NCI-H2227 (cell line): ENCODE measurements around the gene MRPL23.

Source experiments
- DNase-seq: peaks from one replicate; lab custom pipeline; 2025; ENCODE audit not compliant: unreplicated experiment; lab: John Stamatoyannopoulos, UW

Gene MRPL23

GRCh38 chr11:1952806-1953482, 5.8 kb downstream of the MRPL23 start:
- DNase-seq = no peak

DNA sequence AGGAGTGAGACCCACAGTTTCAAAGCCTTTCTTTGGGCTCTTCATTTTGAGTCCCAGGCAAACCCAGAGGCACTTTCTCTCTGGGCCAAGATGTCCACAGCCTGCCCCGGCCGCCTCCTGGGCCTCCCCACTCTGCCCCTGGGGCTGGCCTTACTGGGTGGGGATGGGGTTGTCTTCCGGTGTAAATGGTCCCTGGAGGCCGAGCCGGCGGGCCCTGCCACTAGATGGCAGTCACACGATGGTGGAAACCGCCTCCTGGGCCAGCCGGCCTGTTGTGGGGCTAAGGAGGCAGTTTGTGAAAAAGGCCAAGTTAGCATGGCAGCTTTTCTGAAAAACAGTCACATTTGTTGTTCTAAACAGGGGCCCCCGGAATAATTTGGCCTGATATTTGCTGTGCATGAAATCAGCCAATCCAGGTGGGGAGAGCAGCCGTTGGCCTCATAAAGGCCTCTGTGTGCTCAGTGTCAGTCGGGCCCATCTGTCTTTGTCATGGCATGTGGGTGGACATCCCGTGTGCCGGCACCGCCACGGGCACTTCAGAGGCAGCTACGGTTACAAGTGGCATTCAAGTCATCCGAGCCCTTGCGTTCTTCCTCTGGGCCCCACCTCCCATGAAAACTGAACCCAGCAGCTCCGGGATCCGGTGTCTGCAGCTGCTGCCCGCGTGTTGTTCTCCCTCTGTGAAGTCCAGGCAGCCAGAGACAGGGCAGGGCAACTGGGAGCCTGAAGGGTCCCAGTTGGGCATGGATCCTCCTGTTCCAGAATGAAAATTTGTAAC, 6.5 kb downstream of the MRPL23 start:
- DNase-seq = no peak

DNA sequence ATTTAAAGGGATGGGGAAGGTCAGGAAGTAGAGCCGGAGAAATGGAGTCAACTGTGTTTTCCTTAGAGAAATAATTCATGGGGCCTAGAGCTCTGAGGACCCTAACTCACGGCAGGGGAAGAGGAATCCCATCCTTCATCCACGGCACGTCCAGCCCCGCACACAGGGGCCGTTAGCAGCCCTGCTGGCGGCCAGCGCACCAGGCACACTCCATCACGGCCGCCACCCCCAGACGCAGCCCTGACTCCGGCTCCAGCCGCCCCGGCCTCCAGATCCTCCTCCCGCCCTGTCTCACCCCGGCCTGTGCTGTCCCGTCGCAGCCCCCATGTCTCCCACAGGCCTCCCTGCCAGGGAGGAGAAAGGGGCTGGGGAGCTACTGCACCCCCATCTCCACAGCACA, 11.2 kb downstream of the MRPL23 start:
- no peak for DNase-seq

- DNase-seq = no peak
Measured at GRCh38 chr11:1959786-1960185, 12.7 kb downstream of the MRPL23 start.

- no peak for DNase-seq
Measured at GRCh38 chr11:1963864-1964263, 16.7 kb downstream of the MRPL23 start.

- DNase-seq = no peak
Measured at GRCh38 chr11:1964348-1964747, 17.2 kb downstream of the MRPL23 start.

DNA sequence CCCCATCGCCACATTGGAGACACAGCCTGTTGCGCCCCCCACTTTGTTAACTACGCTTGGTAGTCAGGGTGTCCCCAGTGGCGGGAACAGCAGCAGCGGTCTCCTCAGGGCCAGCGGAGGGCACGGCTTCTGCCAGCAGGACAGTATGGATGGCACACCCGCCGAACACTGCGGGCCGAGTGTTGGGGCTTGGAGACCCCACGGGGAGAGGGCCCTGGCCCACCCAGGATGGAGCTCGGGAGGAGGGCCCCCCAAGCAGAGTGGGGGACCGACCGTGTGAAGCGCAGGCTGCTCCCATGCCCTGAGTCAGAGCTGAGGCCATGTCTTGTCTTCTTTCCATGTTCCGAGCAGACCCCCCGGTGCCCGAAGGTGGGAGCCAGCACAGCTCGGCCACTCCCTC, 17.8 kb downstream of the MRPL23 start:
- no peak for DNase-seq

- DNase-seq = no peak
Measured at GRCh38 chr11:1966531-1966930, 19.4 kb downstream of the MRPL23 start.

- DNase-seq = no peak
Measured at GRCh38 chr11:1967641-1968225, 20.6 kb downstream of the MRPL23 start.

DNA sequence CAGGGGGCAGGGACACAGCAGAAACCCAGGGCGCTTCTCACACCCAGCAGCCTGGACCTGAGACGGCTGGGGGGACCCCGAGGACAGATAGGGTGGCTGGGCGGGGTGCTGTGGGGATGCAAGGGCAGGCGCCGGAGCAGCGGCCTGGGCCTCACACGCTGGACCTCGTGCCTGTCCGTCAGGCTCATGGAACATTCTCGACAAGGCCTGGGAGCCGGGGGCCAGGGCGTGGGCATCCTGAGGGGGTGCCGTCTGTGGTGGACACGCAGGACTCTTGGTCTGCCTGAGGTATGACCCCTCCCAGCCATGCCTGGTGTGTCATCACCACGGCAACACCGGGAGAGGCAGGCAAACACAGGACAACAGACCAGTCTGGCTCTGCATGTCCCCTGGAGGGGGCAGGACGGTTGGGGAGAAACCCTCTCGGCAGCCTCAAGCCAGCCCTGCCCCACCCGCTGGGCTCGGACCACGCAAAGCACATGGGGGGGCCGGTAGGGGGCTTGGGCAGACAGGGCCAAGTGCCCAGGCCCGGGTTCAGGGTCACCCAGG, 21.4 kb downstream of the MRPL23 start:
- DNase-seq = no peak

- no peak for DNase-seq
Measured at GRCh38 chr11:1969035-1969434, 21.9 kb downstream of the MRPL23 start.

- no peak for DNase-seq
Measured at GRCh38 chr11:1969776-1970175, 22.6 kb downstream of the MRPL23 start.

- DNase-seq = no peak
Measured at GRCh38 chr11:1970956-1971355, 23.8 kb downstream of the MRPL23 start.

GRCh38 chr11:1975185-1975584, 28.1 kb downstream of the MRPL23 start:
- DNase-seq = no peak

- no peak for DNase-seq
Measured at GRCh38 chr11:1978720-1979473, 31.8 kb downstream of the MRPL23 start.

DNA sequence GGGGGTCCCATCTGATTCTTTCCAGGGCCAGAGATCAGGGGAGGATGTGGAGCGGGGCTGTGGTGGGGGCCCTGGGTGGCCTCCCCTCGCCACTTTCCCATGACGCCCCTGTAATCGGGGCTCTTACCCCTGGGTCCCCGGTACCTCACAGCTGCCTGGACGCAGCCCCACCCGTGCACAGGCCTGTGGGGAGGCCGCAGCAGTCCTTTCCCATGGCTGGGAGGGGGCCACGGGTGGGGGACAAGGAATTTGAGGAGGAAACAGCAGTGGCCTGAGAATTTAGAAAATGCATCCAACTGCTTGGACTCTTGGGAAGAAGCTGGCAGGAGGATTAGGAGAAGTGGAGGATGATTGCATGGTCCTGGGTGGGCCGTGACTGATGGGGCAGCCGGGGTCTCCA, 32.5 kb downstream of the MRPL23 start:
- no peak for DNase-seq

- no peak for DNase-seq
Measured at GRCh38 chr11:1982873-1983600, 35.9 kb downstream of the MRPL23 start.

- no peak for DNase-seq
Measured at GRCh38 chr11:1983601-1983961, 36.4 kb downstream of the MRPL23 start.

DNA sequence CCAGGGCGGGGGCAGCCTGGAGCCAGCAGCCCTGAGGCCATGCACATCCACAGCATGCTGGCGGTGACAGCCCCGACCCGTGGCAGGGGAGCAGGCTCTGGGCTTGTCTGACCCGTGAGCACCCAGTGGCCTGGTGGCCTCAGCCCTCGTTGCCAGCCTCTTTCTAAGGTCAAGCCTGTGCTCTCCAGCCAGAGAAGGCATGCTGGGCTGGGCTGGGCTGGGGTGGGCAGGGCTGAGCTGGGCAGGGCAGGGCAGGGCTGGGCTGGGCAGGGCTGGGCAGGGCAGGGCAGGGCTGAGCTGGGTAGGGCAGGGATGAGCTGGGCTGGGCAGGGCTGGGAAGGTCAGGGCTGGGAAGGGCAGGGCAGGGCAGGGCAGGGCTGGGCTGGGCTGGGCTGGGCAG, 39.9 kb downstream of the MRPL23 start:
- no peak for DNase-seq

DNA sequence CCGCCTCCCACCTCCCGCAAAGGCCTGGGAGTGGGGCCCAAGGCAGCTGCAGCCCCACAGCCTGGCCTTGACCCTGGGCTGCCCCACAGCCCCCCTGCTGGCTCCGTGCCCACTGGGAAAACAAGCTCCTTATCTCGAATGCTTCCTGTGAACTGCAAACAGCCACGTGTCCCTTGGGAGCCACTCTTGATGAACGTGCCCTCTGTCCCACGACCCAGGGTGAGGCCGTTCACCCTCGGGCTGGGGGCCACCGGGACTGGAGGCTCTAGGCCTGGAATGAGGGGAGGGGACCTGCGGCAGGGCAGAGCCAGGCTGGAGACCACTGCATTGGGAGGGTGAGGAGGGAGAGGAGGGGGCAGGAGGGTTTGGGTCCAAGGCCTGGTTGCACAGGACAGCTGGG, 41.0 kb downstream of the MRPL23 start:
- no peak for DNase-seq
